Measurements from ENCODE around the gene ZNF592.

DNA sequence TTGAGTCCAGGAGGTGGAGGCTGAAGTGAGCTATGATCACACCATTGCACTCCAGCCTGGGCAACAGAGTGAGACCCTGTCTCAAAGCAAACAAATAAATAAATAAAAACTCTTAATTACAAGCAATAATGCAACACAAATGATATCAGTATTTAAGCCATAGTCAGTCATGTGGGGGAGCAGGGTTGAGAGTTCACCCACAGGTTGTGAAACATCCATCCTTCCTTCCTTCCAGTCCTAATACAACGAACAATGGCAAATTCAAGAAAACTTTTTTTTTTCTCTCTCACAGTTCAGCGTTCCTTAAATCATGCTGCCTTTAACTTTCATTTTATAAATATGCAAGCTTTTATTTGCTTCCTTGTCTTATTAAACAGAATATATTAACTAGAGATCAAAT, 24.1 kb downstream of the ZNF592 start:
- TF ChIP-seq EZH2 (IDR thresholded peaks at IDR 0.05; ENCODE audit: borderline replicate concordance, low read depth, low read length, severe bottlenecking) (no peak), POLR2A (IDR thresholded peaks at IDR 0.05; ENCODE audit: low read depth, low read length) (no peak), MYC (IDR thresholded peaks at IDR 0.05; ENCODE audit: low read depth, low read length) (no peak), JUN (IDR thresholded peaks at IDR 0.05; ENCODE audit: borderline replicate concordance, insufficient read depth, insufficient read length, low read depth) (no peak)
- TF ChIP-seq, protein P1, sequence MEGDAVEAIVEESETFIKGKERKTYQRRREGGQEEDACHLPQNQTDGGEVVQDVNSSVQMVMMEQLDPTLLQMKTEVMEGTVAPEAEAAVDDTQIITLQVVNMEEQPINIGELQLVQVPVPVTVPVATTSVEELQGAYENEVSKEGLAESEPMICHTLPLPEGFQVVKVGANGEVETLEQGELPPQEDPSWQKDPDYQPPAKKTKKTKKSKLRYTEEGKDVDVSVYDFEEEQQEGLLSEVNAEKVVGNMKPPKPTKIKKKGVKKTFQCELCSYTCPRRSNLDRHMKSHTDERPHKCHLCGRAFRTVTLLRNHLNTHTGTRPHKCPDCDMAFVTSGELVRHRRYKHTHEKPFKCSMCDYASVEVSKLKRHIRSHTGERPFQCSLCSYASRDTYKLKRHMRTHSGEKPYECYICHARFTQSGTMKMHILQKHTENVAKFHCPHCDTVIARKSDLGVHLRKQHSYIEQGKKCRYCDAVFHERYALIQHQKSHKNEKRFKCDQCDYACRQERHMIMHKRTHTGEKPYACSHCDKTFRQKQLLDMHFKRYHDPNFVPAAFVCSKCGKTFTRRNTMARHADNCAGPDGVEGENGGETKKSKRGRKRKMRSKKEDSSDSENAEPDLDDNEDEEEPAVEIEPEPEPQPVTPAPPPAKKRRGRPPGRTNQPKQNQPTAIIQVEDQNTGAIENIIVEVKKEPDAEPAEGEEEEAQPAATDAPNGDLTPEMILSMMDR (IDR thresholded peaks at IDR 0.05; ENCODE audit: extremely low read depth in 1 of 2, insufficient read depth in 1 of 2, low read depth in 1 of 2, low read length in 2 of 2) = no peak
- TF ChIP-seq, protein P2, sequence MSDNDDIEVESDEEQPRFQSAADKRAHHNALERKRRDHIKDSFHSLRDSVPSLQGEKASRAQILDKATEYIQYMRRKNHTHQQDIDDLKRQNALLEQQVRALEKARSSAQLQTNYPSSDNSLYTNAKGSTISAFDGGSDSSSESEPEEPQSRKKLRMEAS (IDR thresholded peaks at IDR 0.05; ENCODE audit: insufficient read depth, insufficient read length) = no peak
